NAMALWA (cell line): ENCODE measurements around the gene CCNY.

ENCODE experiments used
- DNase-seq: peaks from one replicate; pipeline ENCODE4 v3.0.0-alpha.2; 2015; ENCODE audit warnings: low spot score

Gene CCNY

DNA sequence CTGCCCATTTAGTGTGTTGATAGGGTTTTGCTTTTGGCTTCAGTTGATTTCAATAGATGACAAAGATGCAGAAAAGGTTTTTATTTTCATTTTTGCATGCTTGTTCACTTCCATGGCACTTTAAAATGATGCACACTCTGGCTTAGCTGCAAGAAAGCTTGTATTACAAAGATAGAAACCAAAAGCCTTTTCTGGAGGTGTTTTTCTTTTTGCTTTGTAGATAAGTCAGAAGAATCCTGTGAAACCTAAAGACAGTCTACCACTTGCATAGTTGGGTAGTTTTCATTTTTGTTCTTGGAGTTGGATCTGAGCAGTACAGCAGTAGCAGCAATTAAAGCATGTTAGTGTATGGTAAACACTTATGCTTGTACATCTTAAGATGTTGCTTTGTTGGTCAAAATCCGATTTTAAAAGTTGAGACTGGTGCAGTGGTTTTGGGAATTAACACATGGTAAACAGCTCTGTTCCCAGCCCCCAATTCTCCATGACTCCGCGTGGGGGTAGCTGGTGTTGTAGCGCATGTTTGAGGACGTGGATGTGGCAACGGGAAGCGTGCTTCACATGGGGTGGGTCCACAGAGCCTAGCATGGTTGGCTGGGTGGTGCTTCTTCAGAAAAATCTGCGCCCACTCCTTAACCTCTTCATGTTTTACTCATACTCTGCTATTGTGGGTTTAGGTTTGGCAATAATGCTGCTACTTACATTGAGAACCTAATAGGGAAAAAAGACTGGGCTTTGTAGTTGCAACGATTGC, 19.8 kb downstream of the CCNY start:
- DNase-seq: no peak

DNA sequence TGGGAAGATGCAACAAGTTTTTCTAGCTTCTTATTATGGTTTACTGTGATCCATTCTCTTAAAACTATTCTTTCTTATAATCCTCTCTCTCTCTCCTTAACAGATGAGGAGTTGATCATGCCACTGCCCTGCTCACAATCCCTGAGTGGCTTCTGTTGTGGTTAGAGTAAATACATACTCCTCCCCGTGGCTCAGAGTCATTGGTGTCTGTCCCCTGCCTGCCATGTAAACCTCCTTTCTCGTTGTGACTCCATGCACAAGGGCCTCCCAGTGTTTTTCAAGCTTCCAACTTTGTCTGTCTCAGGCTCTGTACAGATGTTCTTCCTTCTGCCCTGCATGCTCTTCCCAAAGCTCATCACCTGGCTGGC, 20.4 kb downstream of the CCNY start:
- DNase-seq: no peak

- DNase-seq: no peak
These were observed 22.7 kb downstream of the CCNY start for GRCh38 chr10:35359056-35359455.

DNA sequence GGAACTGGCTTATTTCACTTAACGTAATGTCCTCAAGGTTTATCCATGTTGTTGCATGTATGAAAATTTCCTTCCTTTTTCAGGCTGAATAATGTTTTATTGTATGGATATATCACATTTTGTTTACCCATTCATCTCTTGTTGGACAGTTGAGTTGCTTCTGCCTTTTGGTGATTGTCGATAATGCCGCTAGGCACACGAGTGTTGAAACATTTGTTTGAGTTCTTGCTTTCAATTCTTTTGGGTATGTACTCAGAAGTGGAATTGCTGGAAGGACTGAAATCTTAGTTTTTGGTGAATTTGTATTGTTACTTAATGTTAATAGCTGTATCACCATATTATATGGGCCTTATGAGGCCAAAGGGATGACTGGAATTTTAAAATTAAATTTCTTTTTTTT, 23.6 kb downstream of the CCNY start:
- DNase-seq: no peak

DNA sequence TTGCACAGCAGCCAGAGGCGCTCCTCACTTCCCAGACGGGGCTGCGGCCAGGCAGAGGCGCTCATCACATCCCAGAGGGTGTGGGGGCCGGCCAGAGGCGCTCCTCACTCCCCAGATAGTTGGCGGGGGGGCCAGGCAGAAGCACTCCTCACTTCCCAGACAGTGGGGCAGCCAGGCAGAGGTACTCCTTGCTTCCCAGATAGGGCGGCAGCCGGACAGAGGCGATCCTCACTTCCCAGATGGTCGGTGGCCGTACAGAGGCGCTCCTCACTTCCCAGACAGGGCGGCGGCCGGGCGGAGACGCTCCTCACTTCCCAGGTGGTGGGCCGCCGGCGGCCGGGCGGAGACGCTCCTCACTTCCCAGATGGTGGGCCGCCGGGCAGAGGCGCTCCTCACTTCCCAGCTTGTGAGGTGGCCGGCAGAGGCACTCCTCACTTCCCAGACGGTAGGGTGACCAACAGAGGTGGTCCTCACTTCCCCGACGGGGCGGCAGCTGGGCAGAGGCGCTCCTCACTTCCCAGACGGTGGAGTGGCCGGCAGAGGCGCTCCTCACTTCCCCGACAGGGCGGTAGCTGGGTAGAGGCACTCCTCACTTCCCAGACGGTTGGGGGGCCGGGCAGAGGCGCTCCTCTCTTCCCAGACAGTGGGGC, 26.5 kb downstream of the CCNY start:
- no peak for DNase-seq

DNA sequence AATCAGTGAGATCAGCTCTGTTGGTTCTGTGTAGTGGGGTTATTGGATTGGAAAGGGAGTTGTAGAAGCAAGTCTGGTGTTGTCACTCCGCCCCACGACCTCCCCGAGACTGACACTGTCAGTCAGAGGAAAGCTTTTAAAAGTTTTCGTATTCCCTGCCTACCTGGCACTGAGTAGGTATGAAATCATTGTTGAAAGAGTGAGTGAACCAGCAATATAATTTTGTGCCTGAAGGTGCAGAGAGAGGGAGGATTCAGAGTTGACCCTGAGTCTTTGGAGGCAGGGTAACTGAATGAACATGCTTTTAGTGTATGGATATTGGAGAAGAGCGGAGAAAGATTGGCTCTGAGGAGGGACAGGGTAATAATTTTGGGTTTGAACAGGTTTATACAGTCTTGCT, 27.3 kb downstream of the CCNY start:
- DNase-seq: no peak

- DNase-seq: no peak
These were observed 28.5 kb downstream of the CCNY start for GRCh38 chr10:35364808-35365207.

GRCh38 chr10:35365994-35366393, 29.7 kb downstream of the CCNY start:
- DNase-seq: no peak

- no peak for DNase-seq
These were observed 31.0 kb downstream of the CCNY start for GRCh38 chr10:35367107-35367859.

DNA sequence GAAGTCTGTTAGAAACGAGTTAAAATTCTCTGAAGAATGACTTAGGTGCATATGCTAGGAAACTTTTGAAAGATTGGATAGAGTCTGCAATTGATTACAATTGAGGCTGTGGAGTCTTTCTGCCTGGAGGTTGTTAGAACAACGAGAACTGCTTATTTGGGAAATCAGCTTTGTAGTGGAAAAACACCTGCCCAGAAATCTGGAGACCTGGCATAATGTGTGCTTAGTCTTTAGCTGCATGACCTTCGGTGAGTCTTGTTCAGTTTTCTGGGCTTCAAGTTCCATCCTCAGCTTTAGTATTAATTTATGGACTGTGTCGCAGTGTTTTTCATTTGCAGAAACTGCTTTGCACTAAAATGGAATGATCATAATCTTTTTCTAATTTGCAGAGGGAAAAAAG, 31.7 kb downstream of the CCNY start:
- no peak for DNase-seq

- no peak for DNase-seq
These were observed 32.3 kb downstream of the CCNY start for GRCh38 chr10:35368485-35369048.

DNA sequence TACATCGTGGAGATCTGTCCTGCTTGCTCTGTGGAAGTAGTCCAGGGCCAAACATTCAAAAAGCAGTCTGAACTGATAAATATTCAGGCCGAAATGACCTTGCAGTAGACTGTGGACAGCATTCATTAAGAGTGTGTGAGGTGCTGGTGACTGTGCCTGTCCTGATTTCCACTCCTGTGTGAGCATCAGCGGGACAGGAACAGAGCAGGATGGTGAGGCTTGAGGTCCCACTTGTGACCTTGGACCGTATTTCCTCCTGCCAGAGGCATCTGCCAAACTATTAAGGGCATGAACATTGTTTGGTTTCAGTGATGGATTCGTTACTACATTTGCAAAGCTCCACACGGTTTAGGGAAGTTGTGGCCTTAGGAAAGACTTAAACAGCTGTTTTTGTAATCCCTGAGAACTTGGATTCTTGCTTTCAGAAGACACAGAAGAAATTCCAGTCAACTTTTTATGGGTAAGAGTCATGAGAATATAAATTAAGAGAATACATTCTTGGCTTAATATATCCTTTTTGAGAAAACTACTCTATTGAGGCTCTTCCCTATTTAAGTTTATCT, 32.8 kb downstream of the CCNY start:
- DNase-seq: no peak

DNA sequence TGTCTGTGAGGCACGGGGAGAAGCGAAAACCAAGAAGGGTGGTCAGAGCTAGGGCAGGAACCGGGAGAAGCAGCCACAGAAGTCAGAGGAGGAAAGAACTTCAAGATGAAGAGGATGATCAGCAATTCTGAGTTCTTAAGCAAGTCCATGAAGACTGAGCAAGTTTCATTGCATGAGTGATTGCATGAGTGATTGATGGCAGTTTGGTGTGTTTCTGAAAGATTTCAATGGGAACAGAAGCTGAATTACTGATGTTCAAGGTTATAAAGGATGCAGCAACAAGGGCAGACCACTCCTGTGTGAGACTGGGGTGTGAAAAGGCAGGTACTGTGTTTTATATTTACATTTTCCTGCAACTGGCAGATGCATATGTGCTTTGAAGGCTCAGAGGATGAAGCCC, 35.4 kb downstream of the CCNY start:
- DNase-seq: no peak

GRCh38 chr10:35372329-35372728, 36.0 kb downstream of the CCNY start:
- no peak for DNase-seq

DNA sequence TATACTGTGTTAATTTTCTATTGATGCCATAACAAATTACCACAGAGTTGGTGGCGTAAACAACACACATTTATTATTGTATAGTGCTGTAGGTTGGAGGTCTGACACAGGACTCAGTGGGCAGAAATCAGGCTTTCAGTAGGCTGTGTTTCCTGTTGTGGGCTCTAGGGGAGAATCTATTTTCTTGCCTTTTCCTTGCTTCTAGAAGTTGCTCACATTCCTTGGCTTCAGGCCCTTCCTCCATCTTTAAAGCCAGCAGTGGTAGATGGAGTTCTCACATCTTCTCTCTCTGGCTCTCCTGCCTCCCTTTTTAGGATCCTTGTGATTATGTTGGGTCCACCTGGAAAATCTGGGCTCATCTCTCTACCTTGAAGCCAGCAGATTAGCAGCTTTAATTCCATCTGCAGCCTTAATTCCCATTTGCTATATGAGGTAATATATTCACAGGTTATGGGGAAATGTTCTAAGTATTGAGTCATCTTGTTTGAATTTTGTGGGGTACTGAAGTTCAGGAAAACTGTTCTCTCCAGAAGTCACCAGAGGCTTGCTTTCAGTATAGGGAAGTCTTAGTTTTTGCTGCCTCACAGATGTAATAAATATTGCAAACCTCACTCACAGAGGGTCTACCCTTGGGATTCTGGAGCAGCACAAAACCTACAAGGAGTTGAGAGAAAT, 38.9 kb downstream of the CCNY start:
- DNase-seq: no peak

- DNase-seq: no peak
These were observed 40.9 kb downstream of the CCNY start for GRCh38 chr10:35377050-35377728.

- no peak for DNase-seq
These were observed 42.4 kb downstream of the CCNY start for GRCh38 chr10:35378541-35379210.

- DNase-seq: peak; percentile 92
These were observed 43.2 kb downstream of the CCNY start for GRCh38 chr10:35379226-35380137.

- no peak for DNase-seq
These were observed 45.8 kb downstream of the CCNY start for GRCh38 chr10:35382096-35382495.
